HG03469 (cell line): ENCODE measurements around the gene SQSTM1.

Experiments used
- ATAC-seq: cut with Tn5 transposase; IDR thresholded peaks from one replicate; pipeline ENCODE4 v1.9.1; 2021; ENCODE audit warnings: mild to moderate bottlenecking, moderate library complexity, moderate number of reproducible peaks; ENCODE audit not compliant: unreplicated experiment

The SQSTM1 gene

GRCh38 chr5:179841621-179842020, 20.9 kb downstream of the SQSTM1 start:
- no peak for ATAC-seq

GRCh38 chr5:179852993-179853547, 32.4 kb downstream of the SQSTM1 start:
- ATAC-seq, result peak; percentile 82

GRCh38 chr5:179854356-179854755, 33.7 kb downstream of the SQSTM1 start:
- ATAC-seq, result no peak

GRCh38 chr5:179858241-179858585, 37.5 kb downstream of the SQSTM1 start:
- peak; percentile 7 for ATAC-seq

GRCh38 chr5:179858586-179859427, 38.1 kb downstream of the SQSTM1 start, which contains the start of gene MRNIP:
MRNIP (minus strand) TSS chr5:179858817; CDS start chr5:179858796, 21 bp downstream.
- peak; percentile 95 for ATAC-seq

- ATAC-seq, result no peak
Measured at GRCh38 chr5:179860301-179860700, 39.6 kb downstream of the SQSTM1 start.

- ATAC-seq, result no peak
Measured at GRCh38 chr5:179862296-179862695, 41.6 kb downstream of the SQSTM1 start.

GRCh38 chr5:179862891-179863290, 42.2 kb downstream of the SQSTM1 start:
- ATAC-seq, result no peak

GRCh38 chr5:179863449-179864085, 42.9 kb downstream of the SQSTM1 start:
- ATAC-seq, result no peak

- no peak for ATAC-seq
Measured at GRCh38 chr5:179864686-179865085, 44.0 kb downstream of the SQSTM1 start.

- ATAC-seq, result no peak
Measured at GRCh38 chr5:179865491-179866240, 45.0 kb downstream of the SQSTM1 start.

- ATAC-seq, result no peak
Measured at GRCh38 chr5:179866241-179867078, 45.8 kb downstream of the SQSTM1 start.

GRCh38 chr5:179867079-179867465, 46.4 kb downstream of the SQSTM1 start:
- ATAC-seq, result no peak

- no peak for ATAC-seq
Measured at GRCh38 chr5:179867476-179867875, 46.8 kb downstream of the SQSTM1 start.

GRCh38 chr5:179868541-179868940, 47.8 kb downstream of the SQSTM1 start:
- ATAC-seq, result no peak

- no peak for ATAC-seq
Measured at GRCh38 chr5:179869101-179869500, 48.4 kb downstream of the SQSTM1 start.

GRCh38 chr5:179869641-179870402, 49.1 kb downstream of the SQSTM1 start:
- ATAC-seq, result no peak

GRCh38 chr5:179870403-179870903, 49.7 kb downstream of the SQSTM1 start:
- ATAC-seq, result no peak

GRCh38 chr5:179870952-179871351, 50.2 kb downstream of the SQSTM1 start:
- ATAC-seq, result no peak
